Activated T-helper 1 cell treated with anti-CD3 and anti-CD28 coated beads, Interleukin-12 subunit alpha, Interleukin-12 subunit beta, Interleukin-2, Interleukin-4 antibody, amounts not matched to agents 30 ng/mL and 10 ng/mL and 1 ng/mL, durations not matched to agents 14 hours and 24 hours and 36 hours (primary cell): ENCODE results near the gene GRID2. TPM values are rescaled to one million over a fixed set of nuclear protein-coding genes. Genes with fewer than 3 reads are reported as not detected.
"Not testable (repeated sequence)": the region's sequence is repeated elsewhere in the genome, so short reads cannot be mapped to it uniquely, and the experiment has no call there.

Experiments used
- DNase-seq: peaks from one replicate; pipeline ENCODE4 v3.0.0; 2021; ENCODE audit warnings: low spot score
- H3K27ac Mint-ChIP-seq: one replicate; pipeline ENCODE4 v1.8.0; 2021; ENCODE audit warnings: mild to moderate bottlenecking, mixed read lengths
- H3K27me3 Mint-ChIP-seq: one replicate; pipeline ENCODE4 v1.8.0; 2022; ENCODE audit warnings: mild to moderate bottlenecking, moderate library complexity, mixed read lengths; ENCODE audit not compliant: insufficient read depth
- H3K36me3 Mint-ChIP-seq: one replicate; pipeline ENCODE4 v1.8.0; 2021; ENCODE audit warnings: low read depth, mixed read lengths
- H3K4me1 Mint-ChIP-seq: one replicate; pipeline ENCODE4 v1.8.0; 2021; ENCODE audit warnings: low read depth, mixed read lengths
- H3K4me3 Mint-ChIP-seq: one replicate; pipeline ENCODE4 v1.8.0; 2021; ENCODE audit warnings: mild to moderate bottlenecking, moderate library complexity, mixed read lengths
- H3K9me3 Mint-ChIP-seq: one replicate; pipeline ENCODE4 v1.8.0; 2021; ENCODE audit warnings: mixed read lengths
- intact Hi-C: fragments of 100-400 bp; cut with micrococcal nuclease; formaldehyde crosslinking; loops from one replicate; pipeline ENCODE4 v1.15.1; 2024
- total RNA-seq: library from RNA; stranded (reverse); gene quantifications from 2 replicates; pipeline ENCODE4 v1.2.3, GENCODE V29; 2022

Gene GRID2
- total RNA-seq, 1 donor from 2014 or later = not detected

DNA sequence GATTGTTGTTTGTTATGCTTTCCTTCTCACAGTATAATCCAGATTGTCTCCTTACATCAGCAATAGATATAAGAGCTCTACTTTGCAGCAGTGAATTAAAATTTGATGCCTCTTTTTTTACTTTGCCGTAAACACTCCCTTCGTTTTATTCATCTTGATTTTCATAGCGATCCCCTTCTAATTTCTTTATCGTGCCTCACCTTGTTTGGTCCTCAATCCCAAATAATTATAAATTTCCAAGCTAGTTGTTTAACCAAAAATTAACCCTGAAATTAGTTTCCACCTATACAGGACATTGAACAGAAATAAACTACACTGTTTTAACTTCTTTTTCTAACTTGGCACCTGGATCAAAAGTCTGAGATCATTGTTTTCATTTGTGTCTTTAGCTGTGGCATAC is 35.1 kb upstream of the GRID2 start:
- intact Hi-C loops = no loop called here

DNA sequence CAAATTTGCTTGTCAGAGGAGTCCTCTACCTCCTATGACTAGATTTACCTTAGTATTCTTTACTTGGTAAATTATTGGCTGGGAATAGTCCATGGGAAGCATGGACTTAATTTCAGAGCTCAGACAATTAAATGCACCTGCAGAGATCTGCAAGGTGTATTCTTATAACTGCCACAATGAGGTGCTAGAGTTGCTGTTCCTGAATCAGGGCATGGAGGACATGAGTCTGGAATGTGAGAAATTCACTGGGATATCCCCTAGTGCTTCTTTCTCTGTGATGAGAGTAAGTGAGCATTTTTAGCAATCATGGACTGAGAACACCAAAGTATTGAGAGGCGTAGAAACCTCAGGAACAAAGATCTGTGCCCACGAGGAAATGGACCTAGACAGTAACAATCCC is 32.9 kb upstream of the GRID2 start:
- Mint-ChIP-seq H3K4me3 (no peak overlapping the region), H3K36me3 (no peaks in the 10 kb centered on the region), H3K9me3 (no peaks in the 10 kb centered on the region), H3K27ac (no peak overlapping the region), H3K27me3 (no peaks in the 10 kb centered on the region), H3K4me1 (no peaks in the 10 kb centered on the region)
- intact Hi-C loops = no loop called here
- DNase-seq = no peak

More for the DNA sequence above, 35.1 kb upstream of the GRID2 start:
- H3K4me3 Mint-ChIP-seq = no peak overlapping the region
- no peaks in the 10 kb centered on the region for H3K27me3 Mint-ChIP-seq
- no peaks in the 10 kb centered on the region for H3K4me1 Mint-ChIP-seq
- DNase-seq = no peak
- H3K27ac Mint-ChIP-seq = no peak overlapping the region
- H3K36me3 Mint-ChIP-seq = no peaks in the 10 kb centered on the region
- H3K9me3 Mint-ChIP-seq = no peaks in the 10 kb centered on the region

DNA sequence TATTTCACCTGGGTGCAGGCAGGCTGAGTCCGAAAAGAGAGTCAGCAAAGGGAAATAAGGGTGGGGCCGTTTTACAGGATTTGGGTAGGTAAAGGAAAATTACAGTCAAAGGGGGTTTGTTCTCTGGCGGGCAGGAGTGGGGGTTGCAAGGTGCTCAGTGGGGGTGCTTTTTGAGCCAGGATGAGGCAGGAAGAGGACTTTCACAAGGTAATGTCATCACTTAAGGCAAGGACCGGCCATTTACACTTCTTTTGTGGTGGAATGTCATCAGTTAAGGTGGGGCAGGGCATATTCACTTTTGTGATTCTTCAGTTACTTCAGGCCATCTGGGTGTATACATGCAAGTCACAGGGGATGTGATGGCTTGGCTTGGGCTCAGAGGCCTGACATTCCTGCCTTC is 32.2 kb upstream of the GRID2 start:
- H3K4me3 Mint-ChIP-seq, H3K27me3 Mint-ChIP-seq, H3K27ac Mint-ChIP-seq, intact Hi-C loops, H3K9me3 Mint-ChIP-seq, DNase-seq, H3K36me3 Mint-ChIP-seq, H3K4me1 Mint-ChIP-seq: not testable (repeated sequence)

DNA sequence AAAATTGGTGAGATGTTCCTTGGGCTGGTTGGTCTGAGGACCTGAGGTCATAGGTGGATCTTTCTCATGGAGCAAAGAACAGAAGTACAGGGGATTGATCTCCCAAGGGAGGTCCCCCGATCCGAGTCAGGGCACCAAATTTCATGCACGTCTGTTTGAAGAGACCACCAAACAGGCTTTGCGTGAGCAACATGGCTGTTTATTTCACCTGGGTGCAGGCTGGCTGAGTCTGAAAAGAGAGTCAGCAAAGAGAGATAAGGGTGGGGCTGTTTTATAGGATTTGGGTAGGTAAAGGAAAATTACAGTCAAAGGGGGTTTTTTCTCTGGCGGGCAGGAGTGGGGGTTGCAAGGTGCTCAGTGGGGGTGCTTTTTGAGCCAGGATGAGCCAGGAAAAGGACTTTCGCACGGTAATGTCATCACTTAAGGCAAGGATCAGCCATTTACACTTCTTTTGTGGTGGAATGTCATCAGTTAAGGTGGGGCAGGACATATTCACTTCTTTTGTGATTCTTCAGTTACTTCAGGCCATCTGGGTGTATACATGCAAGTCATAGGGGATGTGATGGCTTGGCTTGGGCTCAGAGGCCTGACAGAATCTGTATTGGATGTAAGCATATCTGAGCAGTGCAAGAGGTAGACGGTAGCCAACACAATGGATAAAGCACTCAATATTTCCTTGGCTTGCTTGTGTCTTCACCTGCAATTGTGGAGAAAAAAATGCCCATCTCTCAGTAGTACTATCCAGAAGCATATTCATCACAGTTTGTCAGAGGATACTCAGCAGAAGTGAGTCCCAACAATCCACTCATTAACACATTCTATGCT is 26.5 kb upstream of the GRID2 start:
- intact Hi-C loops, H3K9me3 Mint-ChIP-seq, H3K4me3 Mint-ChIP-seq, H3K27ac Mint-ChIP-seq, DNase-seq, H3K36me3 Mint-ChIP-seq, H3K27me3 Mint-ChIP-seq, H3K4me1 Mint-ChIP-seq: not testable (repeated sequence)

DNA sequence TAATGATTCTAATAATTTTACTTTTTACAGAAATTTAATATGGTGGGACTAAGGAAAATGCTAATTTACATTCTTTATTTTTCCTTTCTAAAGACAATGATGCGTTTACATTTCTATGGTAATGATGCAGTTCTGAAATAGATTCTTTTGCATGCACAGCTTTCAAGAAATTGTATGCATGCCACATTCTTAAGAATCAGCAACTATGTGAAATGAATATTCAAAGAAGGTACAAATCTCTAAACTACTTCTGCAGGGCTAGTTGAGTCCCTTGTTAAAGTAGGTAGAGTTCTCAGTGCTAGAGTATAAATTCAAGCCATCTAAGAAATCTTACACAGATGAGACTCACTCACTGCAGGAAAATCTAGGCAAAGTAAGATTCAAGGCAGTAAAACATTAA is 24.5 kb upstream of the GRID2 start:
- Mint-ChIP-seq H3K9me3 (no peaks in the 10 kb centered on the region), H3K4me1 (no peaks in the 10 kb centered on the region), H3K27ac (no peak overlapping the region), H3K4me3 (no peak overlapping the region), H3K36me3 (no peaks in the 10 kb centered on the region), H3K27me3 (no peaks in the 10 kb centered on the region)
- intact Hi-C loops = no loop called here
- DNase-seq = no peak

DNA sequence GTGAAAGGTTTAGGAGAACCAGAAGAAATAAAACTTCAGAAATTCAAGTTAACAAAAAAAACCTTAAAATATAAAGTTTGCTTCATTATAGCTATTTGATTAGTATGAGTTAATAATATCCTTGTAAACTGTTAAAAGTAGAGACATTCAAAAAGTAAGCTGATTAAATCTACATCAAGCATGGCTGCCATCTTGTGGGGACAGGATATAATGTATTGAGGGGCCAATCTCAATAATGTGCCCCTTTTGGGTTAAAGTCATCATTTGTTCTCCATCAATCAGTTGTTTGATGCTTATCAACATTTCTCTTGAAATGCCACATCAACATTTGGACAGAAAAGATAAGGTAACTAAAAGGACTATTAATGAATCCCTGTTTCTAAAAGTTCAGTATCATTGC is 4.6 kb upstream of the GRID2 start:
- Mint-ChIP-seq H3K4me3 (no peak overlapping the region), H3K36me3 (no peaks in the 10 kb centered on the region), H3K4me1 (no peaks in the 10 kb centered on the region), H3K9me3 (no peaks in the 10 kb centered on the region), H3K27ac (no peak overlapping the region), H3K27me3 (peaks cover 3% of the 10 kb centered on the region)
- intact Hi-C loops = no loop called here
- no peak for DNase-seq

DNA sequence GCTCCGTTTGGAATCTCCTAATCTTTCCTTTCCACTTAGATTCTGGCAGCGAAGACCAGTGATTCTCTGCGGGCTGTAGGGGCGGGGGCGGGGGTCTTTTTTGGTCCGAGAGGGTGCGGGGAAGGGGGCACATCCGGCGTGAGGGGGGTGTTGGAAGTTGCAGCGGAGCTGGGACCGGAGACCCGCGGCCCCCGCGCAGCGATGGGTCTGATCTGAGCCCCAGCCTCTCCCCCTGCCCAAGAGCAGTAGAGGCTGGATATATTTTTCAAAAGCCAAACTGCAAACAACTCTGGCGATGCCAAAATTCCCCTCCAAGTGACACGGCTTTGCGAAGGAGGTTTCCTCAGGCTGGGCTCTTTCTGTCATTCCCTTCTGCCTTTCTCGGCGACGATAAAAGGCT is 355 bp downstream of the GRID2 start:
- H3K9me3 Mint-ChIP-seq = no peaks in the 10 kb centered on the region
- H3K27ac Mint-ChIP-seq = no peak overlapping the region
- H3K36me3 Mint-ChIP-seq = no peaks in the 10 kb centered on the region
- H3K4me1 Mint-ChIP-seq = peaks cover 7% of the 10 kb centered on the region
- intact Hi-C loops = no loop called here
- DNase-seq = no peak
- H3K4me3 Mint-ChIP-seq = no peak overlapping the region
- H3K27me3 Mint-ChIP-seq = peaks cover 20% of the 10 kb centered on the region

DNA sequence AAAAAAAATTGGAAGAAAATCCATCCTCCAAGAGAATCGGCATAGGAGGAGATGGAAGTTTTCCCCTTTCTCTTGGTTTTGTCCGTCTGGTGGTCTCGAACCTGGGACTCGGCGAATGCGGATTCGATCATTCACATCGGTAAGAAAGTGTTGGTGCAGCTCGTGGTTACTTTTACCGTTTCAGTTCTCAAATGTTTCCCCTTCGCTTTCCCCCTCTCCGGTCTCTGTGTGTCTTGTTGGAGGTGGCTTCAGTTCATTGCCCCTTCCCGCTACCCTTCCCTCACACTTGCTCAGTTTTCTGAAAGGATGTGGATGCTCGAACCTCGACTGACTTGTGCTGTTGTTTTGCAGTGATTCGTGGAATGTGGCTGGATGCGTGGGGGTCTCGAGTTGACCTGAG is 840 bp downstream of the GRID2 start:
- H3K9me3 Mint-ChIP-seq = no peaks in the 10 kb centered on the region
- DNase-seq = no peak
- intact Hi-C loops = no loop called here
- H3K27ac Mint-ChIP-seq = no peak overlapping the region
- no peaks in the 10 kb centered on the region for H3K36me3 Mint-ChIP-seq
- H3K27me3 Mint-ChIP-seq = peaks cover 20% of the 10 kb centered on the region
- H3K4me1 Mint-ChIP-seq = peaks cover 7% of the 10 kb centered on the region
- H3K4me3 Mint-ChIP-seq = no peak overlapping the region

DNA sequence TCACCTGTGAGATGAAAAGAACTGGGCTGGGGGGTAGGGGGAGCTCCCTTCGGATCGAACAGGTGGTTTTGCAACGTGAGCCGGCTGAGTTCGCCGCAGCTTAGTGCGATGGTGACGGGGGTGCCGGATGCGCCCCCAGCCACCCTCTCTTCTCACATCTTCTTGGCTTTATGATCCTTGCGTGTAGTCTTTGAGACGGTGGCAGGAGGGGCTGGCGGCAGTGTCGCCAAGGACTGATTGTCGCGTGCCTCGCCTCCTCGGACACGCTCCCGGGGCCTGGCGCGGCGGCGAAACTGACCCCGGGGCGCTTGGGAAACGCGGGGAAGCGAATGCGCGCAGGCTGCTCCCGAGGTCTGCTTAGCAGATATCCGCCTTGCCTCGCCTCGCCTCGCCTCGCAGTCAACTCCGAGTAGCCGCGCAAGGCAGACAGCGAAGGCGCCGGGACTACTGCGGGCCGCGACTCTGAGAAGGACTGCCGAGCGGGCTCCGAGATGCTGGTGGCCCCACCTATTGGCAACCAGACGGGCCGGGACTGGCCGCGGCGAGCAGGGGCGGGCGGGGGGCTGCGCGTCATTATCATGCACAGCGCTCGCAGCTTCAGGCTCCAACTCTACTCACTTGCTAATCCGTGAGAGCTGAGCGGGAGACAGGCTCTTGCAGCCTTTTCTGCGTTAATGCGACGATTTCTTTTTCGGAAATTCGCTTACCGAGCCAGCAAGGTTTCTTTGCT is 1.5 kb downstream of the GRID2 start:
- Mint-ChIP-seq H3K27ac (no peak overlapping the region), H3K4me3 (no peak overlapping the region), H3K9me3 (no peaks in the 10 kb centered on the region), H3K4me1 (peaks cover 7% of the 10 kb centered on the region), H3K36me3 (no peaks in the 10 kb centered on the region), H3K27me3 (peaks cover 20% of the 10 kb centered on the region)
- no peak for DNase-seq
- intact Hi-C loops = no loop called here

DNA sequence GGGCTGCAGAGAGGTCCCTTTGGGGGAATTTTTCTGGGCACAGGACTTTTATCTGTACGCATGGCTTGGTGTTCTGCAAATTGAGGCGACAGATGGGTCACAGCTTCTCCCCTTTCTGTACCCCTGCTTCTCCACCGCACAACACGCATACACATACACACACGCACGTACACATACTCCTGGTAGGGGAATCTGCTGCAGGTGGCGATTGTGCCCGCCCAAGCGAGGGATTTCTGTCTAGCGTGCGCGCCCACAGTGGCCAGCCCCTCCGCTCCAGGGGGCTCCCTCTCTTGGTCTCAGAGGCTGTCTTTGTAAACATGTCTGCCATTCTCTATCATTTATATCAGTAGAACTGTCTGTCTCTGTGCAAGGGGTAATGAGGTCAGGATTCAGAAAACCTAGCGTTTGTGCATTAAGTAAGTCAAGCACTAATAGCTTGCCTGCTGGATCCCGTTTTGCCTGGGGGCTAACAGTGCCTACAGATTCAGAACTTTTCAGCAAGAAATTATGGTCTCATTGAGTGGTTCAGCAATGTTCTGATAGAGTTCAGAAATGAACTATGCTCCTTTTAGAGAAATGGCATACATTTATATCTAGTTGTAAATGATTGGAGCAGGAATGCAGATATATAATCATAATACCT is 2.2 kb downstream of the GRID2 start:
- H3K27ac Mint-ChIP-seq = no peak overlapping the region
- no peak for DNase-seq
- no peaks in the 10 kb centered on the region for H3K9me3 Mint-ChIP-seq
- H3K4me1 Mint-ChIP-seq = peaks cover 7% of the 10 kb centered on the region
- no peaks in the 10 kb centered on the region for H3K36me3 Mint-ChIP-seq
- intact Hi-C loops = no loop called here
- H3K27me3 Mint-ChIP-seq = peaks cover 20% of the 10 kb centered on the region
- H3K4me3 Mint-ChIP-seq = no peak overlapping the region

DNA sequence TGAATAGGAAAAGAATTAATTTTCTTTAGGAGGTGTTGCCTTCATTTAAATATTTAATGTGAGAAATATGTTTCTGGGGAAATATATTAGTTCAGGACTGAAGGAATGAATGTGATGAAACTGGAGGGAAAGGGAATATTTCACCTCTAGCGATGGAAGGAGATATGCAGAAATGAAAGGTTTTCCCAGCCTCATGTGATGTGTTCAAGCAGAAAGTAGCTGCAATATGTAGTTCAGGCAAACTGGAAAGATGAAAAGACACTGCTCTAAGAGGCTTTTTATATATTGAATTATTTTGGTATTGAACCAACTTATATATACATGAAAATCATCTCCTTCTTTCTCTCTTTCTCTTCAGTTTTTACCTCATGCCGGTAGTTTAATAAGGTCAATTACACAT is 3.4 kb downstream of the GRID2 start:
- Mint-ChIP-seq H3K4me1 (peaks cover 7% of the 10 kb centered on the region), H3K36me3 (no peaks in the 10 kb centered on the region), H3K4me3 (no peak overlapping the region), H3K9me3 (no peaks in the 10 kb centered on the region), H3K27ac (no peak overlapping the region), H3K27me3 (peaks cover 20% of the 10 kb centered on the region)
- DNase-seq = no peak
- intact Hi-C loops = no loop called here

DNA sequence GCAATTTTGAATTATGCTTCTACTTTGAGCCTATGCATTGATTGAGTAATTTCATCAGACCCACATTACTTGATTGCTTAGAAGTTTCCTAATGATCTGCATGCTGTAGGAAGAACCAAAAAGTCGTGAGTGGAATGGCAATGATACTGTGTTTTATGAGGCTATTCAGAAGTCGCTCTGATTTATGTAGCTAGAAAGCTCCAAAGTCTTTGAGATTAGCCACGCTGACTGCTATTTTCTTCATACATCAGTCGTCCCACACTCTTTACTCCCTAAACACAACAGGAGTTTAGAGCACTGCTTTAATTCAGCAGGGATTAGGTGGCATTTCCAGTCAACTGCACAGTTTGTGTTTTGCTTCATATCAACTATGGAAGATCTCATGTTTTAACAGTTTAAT is 4.1 kb downstream of the GRID2 start:
- peaks cover 20% of the 10 kb centered on the region for H3K27me3 Mint-ChIP-seq
- H3K4me3 Mint-ChIP-seq = no peak overlapping the region
- no peaks in the 10 kb centered on the region for H3K9me3 Mint-ChIP-seq
- intact Hi-C loops = no loop called here
- no peaks in the 10 kb centered on the region for H3K36me3 Mint-ChIP-seq
- DNase-seq = no peak
- H3K27ac Mint-ChIP-seq = no peak overlapping the region
- peaks cover 7% of the 10 kb centered on the region for H3K4me1 Mint-ChIP-seq

DNA sequence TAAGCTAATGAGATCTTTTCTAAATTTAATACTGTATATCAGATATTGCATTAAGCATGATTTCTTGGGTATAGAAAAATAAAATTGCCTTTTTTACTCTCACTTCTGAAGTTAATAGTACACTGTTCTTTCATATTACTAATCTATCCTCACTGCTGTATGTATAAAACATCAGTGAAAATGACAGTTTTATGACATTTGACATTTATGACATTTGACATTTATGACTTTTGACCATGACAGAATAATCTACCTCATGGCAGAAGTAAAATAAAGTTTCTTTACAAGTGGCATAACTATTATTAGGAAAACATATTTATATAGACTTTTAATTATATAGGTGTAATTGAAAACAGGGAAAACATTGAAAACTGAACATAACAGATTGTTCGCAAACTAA is 13.3 kb downstream of the GRID2 start:
- no peak overlapping the region for H3K27ac Mint-ChIP-seq

More for the DNA sequence above, 13.3 kb downstream of the GRID2 start:
- Mint-ChIP-seq H3K4me3 (no peak overlapping the region), H3K9me3 (no peaks in the 10 kb centered on the region), H3K4me1 (no peaks in the 10 kb centered on the region), H3K36me3 (no peaks in the 10 kb centered on the region), H3K27me3 (no peaks in the 10 kb centered on the region)
- intact Hi-C loops = no loop called here
- no peak for DNase-seq
